SK-N-SH (cell line): ENCODE data around the gene SETD5.

Experiments used
- EP300 ChIP-seq, 2 experiments: IDR thresholded peaks; 2 replicates each; pipeline versions ENCODE4 v1.4.0 to v1.6.1; 2012; ENCODE audit warnings: borderline replicate concordance in 1 of 2, low read depth in 1 of 2, low read length in 1 of 2
- RFX5 ChIP-seq: IDR thresholded peaks from 2 replicates; pipeline ENCODE4 v1.6.1; 2012; ENCODE audit warnings: mild to moderate bottlenecking, improper control_type of control experiment, low read length

DNA sequence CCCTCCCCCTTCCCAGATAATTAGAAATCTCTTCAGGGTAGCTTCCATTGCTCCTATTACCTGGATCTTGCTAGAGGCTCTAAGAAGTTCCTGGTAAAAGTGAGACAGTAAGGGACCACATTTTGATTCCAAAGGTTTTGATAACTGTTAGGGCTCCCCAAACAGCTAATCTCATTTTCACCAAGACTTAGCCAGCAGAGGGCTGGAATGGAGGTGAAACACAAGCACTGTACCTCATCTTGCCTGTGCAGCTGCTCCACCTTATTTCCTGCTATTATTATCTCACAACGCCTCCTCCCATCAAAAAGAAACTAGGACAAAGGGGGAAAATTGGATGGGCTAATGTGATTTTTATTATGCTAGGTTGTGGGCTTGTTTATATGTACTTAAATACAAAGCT, 7.3 kb downstream of the SETD5 start:
- TF ChIP-seq EP300 (IDR thresholded peaks at IDR 0.05; ENCODE audit: borderline replicate concordance in 1 of 2, low read depth in 1 of 2, low read length in 1 of 2), result no peak
- TF ChIP-seq RFX5, result no peak
